Measurements from ENCODE around the gene DMRTA1.
"Not testable (repeated sequence)": the region's sequence is repeated elsewhere in the genome, so short reads cannot be mapped to it uniquely, and the experiment has no call there.

The DMRTA1 gene

DNA sequence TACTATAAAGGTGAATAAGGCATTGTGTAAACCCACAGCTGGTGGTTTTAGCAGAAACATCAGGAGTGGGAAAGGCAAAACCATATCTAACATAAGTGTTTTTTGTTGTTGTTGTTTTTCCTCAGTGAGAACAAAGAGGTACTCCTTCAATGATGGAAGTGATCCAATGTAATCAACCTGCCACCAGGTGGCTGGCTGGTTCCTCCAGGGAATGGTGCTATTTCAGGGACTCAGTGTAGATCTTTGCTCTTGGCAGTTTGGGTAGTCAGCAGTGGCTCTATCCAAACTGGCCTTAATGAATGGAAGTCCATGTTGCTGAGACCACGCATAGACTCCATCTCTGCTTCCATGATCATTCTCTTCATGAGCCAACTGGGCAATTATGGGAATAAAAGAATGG lies 10.8 kb downstream of the DMRTA1 start:
- DNase-seq (ENCODE audit: low read depth): no peak

DNA sequence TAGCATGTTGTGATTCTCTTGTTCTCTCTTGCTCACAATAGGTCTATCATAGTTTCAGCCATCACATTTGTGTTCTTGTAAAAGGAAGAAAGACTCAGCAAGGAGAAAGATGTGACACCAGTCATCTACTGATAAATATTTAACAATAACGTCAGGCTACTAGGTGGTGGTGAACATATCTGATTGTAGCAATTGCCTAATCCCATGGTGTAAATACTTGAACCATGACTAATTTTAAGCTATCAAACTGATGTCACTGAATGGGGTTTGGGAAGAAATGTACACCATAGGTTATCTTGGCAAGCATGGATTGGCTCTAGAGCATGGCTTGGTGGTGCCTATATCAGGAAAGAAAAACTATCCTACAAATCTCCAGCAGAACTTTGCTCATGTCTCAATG lies 16.6 kb downstream of the DMRTA1 start:
- DNase-seq (ENCODE audit: low read depth): no peak

DNA sequence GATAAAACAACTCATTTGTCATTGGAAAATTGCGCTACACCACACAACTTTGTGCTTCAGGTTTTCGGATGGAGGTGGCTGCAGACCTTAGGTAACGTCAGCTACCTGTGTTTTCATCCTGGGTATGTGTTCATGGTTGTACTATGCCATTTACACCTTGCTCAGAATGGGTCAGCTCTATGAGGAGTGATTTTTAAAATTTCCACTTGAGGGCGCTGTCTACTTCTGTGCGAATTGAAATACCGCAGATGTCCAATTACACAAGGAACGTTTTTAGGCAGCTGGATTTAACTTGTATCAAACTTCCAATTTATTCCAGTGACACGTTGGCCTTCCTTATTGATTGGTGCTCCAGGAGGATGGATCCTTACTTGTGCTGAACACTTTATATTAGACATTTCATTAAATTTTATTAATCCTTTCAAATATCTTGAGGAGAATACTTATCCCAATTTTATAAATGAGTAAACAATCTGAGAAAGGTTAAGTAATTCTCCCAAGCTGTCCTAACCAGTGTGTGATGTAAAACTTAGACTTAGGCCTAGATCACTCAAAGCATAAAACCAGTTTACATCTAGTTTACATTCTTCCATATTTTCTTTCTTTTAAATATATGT lies 23.4 kb downstream of the DMRTA1 start:
- DNase-seq (ENCODE audit: low read depth): no peak

DNA sequence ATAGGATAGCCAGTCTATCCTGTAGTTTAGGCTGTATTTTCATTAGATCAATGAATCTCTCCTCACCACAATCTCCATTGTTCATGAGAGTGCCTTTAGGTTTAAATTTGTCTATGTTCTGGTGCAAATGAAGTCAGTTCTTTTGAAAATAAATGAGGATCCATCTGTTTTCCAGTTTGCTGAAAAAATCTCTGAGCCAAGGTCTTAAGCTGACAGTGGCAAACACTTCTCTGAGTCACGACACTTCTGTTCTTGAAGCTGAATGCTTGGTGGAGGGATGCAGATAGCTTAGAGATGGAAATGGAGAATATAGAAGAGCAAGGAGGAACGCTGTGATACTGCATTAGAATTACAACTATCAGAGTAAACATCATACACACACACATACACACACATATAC lies 34.9 kb downstream of the DMRTA1 start:
- no peak for DNase-seq (ENCODE audit: low read depth)

DNA sequence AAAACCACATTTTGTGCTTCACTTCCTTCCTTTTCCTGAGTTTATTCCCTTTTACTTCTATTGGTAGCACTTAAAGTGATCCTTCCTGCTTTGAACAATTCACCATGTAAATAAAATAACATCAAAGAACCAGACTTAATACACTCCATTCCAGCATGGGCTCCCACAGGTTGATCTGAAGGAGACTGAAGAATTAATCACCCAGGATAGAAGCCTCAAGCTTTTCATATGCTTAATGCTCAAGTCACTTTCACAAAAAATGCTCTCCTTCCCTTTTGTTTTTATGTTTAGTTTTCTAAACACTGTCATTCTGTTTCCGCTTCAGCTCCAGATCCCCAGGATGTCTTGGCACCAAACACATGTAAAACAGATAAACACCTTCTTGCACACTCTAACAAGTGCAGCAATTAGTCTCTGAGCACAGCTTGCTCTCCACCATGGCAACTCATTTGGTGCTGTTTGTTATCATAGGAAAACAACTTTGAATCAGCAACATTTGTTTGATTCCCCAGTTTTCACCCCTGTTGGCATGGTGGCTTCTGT lies 37.0 kb downstream of the DMRTA1 start:
- no peak for DNase-seq (ENCODE audit: low read depth)

DNA sequence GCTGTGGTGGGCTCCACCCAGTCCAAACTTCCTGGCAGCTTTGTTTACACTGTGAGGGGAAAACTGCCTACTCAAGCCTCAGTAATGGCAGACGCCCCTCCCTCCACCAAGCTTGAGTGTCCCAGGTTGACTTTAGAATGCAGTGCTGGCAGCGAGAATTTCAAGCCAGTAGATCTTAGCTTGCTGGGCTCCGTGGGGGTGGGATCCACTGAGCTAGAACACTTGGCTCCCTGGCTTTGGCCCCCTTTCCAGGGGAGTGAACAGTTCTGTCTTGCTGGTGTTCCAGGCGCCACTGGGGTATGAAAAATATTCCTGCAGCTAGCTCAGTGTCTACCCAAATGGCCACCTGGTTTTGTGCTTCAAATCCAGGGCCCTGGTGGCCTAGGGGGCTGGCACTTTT lies 49.6 kb downstream of the DMRTA1 start:
- not testable (repeated sequence) for DNase-seq (ENCODE audit: low read depth)

All from CMK (cell line).